Measurements from ENCODE around the gene TRIM33. TPM values are rescaled to one million over a fixed set of nuclear protein-coding genes. Genes with fewer than 3 reads are reported as not detected.

TRIM33 gene
- polyA plus RNA-seq, 1 donor from 2014 or later, result 58.7 TPM

- no peaks in the 10 kb centered on the region for H4K20me1 ChIP-seq (ENCODE audit: insufficient read depth)
Observed at GRCh38 chr1:114384922-114385321, 126.1 kb downstream of the TRIM33 start.

DNA sequence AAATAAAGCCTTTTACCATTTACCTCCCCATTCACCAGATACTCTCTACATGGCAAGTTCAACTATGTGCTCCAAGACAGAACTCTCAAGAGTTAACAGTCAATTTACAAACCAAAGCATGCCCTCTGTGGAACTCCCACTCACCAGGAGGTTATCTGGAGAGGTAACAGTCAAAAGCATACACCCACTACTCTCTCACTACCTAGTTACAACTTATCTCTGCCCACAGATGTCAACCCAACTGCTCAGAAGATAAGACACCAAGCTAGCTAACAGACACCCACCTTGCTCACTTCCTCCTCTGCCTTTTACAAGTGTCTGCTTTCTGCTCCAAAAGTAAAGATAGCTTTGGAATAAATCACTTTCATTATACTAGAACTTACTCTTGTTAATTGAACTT is 131.0 kb downstream of the TRIM33 start:
- peaks cover 3% of the 10 kb centered on the region for H3K9me3 ChIP-seq (ENCODE audit: low read length)

More at GRCh38 chr1:114384922-114385321, 126.1 kb downstream of the TRIM33 start:
- Histone ChIP-seq H2AFZ (ENCODE audit: low read depth, low read length) (no peak overlapping the region), H3K9me2 (ENCODE audit: insufficient read depth, low read length) (no peaks in the 10 kb centered on the region), H3K4me2 (ENCODE audit: low read length) (no peak overlapping the region), H3K9ac (ENCODE audit: low read length) (no peak overlapping the region), H3K9me3 (ENCODE audit: low read length) (no peaks in the 10 kb centered on the region), H3K27ac (ENCODE audit: low read length) (no peak overlapping the region), H3K36me3 (ENCODE audit: insufficient read depth, low read length) (no peaks in the 10 kb centered on the region), H3F3A (ENCODE audit: insufficient read depth, low read length, poor library complexity, severe bottlenecking) (no peaks in the 10 kb centered on the region), H3K79me2 (replicated peaks; ENCODE audit: insufficient read depth, low read length) (no peaks in the 10 kb centered on the region), H3K27me3 (ENCODE audit: insufficient read depth, low read depth, low read length) (no peaks in the 10 kb centered on the region), H3K4me3 (ENCODE audit: low read length) (no peak overlapping the region)
- TF ChIP-seq EZH2 (IDR thresholded peaks at IDR 0.05; ENCODE audit: borderline replicate concordance, insufficient read depth, low read length, poor library complexity, severe bottlenecking), result no peak
- no peak for TF ChIP-seq REST (IDR thresholded peaks at IDR 0.05; ENCODE audit: borderline replicate concordance)

More for the DNA sequence above, 131.0 kb downstream of the TRIM33 start:
- no peaks in the 10 kb centered on the region for H3K27me3 ChIP-seq (ENCODE audit: insufficient read depth, low read depth, low read length)
- no peaks in the 10 kb centered on the region for H3K79me2 ChIP-seq (replicated peaks; ENCODE audit: insufficient read depth, low read length)
- H3K4me3 ChIP-seq (ENCODE audit: low read length), result no peak overlapping the region
- H3K4me2 ChIP-seq (ENCODE audit: low read length), result no peak overlapping the region
- no peaks in the 10 kb centered on the region for H3F3A ChIP-seq (ENCODE audit: insufficient read depth, low read length, poor library complexity, severe bottlenecking)
- H2AFZ ChIP-seq (ENCODE audit: low read depth, low read length), result no peak overlapping the region
- TF ChIP-seq, protein P1, sequence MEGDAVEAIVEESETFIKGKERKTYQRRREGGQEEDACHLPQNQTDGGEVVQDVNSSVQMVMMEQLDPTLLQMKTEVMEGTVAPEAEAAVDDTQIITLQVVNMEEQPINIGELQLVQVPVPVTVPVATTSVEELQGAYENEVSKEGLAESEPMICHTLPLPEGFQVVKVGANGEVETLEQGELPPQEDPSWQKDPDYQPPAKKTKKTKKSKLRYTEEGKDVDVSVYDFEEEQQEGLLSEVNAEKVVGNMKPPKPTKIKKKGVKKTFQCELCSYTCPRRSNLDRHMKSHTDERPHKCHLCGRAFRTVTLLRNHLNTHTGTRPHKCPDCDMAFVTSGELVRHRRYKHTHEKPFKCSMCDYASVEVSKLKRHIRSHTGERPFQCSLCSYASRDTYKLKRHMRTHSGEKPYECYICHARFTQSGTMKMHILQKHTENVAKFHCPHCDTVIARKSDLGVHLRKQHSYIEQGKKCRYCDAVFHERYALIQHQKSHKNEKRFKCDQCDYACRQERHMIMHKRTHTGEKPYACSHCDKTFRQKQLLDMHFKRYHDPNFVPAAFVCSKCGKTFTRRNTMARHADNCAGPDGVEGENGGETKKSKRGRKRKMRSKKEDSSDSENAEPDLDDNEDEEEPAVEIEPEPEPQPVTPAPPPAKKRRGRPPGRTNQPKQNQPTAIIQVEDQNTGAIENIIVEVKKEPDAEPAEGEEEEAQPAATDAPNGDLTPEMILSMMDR (IDR thresholded peaks at IDR 0.05; ENCODE audit: poor library complexity, severe bottlenecking), result no peak
- no peak for TF ChIP-seq EP300 (conservative IDR thresholded peaks at IDR 0.05; ENCODE audit: poor library complexity, severe bottlenecking)
- no peak for TF ChIP-seq TAF1 (IDR thresholded peaks at IDR 0.05; ENCODE audit: low read depth)
- TF ChIP-seq SMC3 (conservative IDR thresholded peaks at IDR 0.05; ENCODE audit: poor library complexity), result no peak
- no peak for TF ChIP-seq EZH2 (IDR thresholded peaks at IDR 0.05; ENCODE audit: borderline replicate concordance, insufficient read depth, low read length, poor library complexity, severe bottlenecking)
- no peak for TF ChIP-seq MXI1 (conservative IDR thresholded peaks at IDR 0.05; ENCODE audit: poor library complexity, severe bottlenecking)
- TF ChIP-seq REST (IDR thresholded peaks at IDR 0.05; ENCODE audit: borderline replicate concordance), result no peak
- no peak for TF ChIP-seq POLR2AphosphoS5 (IDR thresholded peaks at IDR 0.05)
- TF ChIP-seq RAD21 (conservative IDR thresholded peaks at IDR 0.05), result no peak
- H4K20me1 ChIP-seq (ENCODE audit: insufficient read depth), result no peaks in the 10 kb centered on the region
- H3K36me3 ChIP-seq (ENCODE audit: insufficient read depth, low read length), result no peaks in the 10 kb centered on the region
- H3K9ac ChIP-seq (ENCODE audit: low read length), result no peak overlapping the region
- H3K9me2 ChIP-seq (ENCODE audit: insufficient read depth, low read length), result no peaks in the 10 kb centered on the region
- no peak overlapping the region for H3K27ac ChIP-seq (ENCODE audit: low read length)
